ENCODE measurements around the gene AP4B1. TPM values are rescaled to one million over a fixed set of nuclear protein-coding genes. Genes with fewer than 3 reads are reported as not detected.
A peak's percentile ranks its signal among the peaks of the same experiment; 100 is the strongest.

AP4B1 gene
- total and polyA plus RNA-seq, 2 donors (not counting 1 experiment from before 2014, with no cell fraction given): 52.2 to 55.2 TPM

DNA sequence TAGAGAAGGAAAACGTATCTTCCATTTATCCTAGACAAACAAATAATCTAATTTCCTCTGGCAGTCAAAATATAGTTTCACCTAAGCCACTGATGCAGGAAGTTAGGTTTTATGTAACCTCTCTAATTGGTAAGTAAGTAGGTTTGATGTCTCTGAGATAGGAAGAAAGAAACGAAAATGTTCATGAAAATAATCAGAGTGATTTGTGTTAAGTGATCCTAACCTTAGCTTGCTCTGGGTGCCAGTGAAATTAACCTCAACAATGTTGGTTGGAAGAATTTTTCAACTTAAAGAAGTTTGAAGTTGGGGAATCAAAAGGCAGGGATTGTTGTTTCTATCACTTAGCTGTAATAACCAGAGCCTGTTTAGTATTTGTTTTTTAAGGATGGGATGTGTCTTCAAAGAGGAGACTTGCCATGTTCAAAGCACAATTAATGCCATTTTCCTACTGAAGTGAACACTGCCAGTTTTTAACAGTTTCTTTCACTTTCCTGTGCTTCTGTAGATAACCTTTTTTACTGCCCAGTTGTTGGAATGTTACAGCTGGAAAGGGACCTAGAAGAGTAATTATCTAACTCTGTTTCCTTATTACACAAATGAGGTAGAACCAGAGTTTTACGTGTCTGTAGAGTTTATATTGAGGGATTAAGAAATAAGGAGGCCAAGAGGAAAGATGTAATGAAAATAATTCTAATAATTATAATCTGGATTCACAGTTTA lies 42.9 kb upstream of the AP4B1 start:
- Histone ChIP-seq H2AFZ (ENCODE audit: insufficient read depth, low read depth, low read length, poor library complexity, severe bottlenecking) (no peak overlapping the region), H3K27me3 (replicated peaks in 1 of 4; ENCODE audit: control extremely low read depth in 1 of 4, control insufficient read depth in 3 of 4, insufficient read depth in 4 of 4, low read length in 3 of 4) (no peaks in the 10 kb centered on the region), H3K9ac (ENCODE audit: low read length) (peak overlapping the region; percentile 32), H3K36me3 (replicated peaks in 1 of 2; ENCODE audit: control extremely low read depth in 1 of 2, control insufficient read depth in 1 of 2, extremely low read depth in 1 of 2, insufficient read depth in 2 of 2, low read length in 1 of 2) (peaks cover 0 to 4% of the 10 kb centered on the region in 2 experiments), H3K79me2 (ENCODE audit: control insufficient read depth, insufficient read depth, low read length) (peaks cover 92% of the 10 kb centered on the region), H4K20me1 (ENCODE audit: control insufficient read depth, insufficient read depth, low read length, poor library complexity, severe bottlenecking) (peaks cover 32% of the 10 kb centered on the region), H3K4me2 (replicated peaks; ENCODE audit: low read depth, low read length, poor library complexity, severe bottlenecking) (peak overlapping the region; percentile 7), H3K9me3 (ENCODE audit: control extremely low read depth in 1 of 3, control insufficient read depth in 2 of 3, insufficient read depth in 1 of 3, low read length in 2 of 3) (no peaks in the 10 kb centered on the region), H3K4me1 (ENCODE audit: control insufficient read depth in 2 of 2, insufficient read depth in 2 of 2, low read length in 2 of 2) (peaks cover 16 to 25% of the 10 kb centered on the region in 2 donors), H3K27ac (ENCODE audit: low read length in 2 of 2) (peak overlapping the region in 1 of 2 donors; percentile 62), H3K4me3 (ENCODE audit: control extremely low read depth in 1 of 5, extremely low read depth in 1 of 5, insufficient read depth in 1 of 5, low read depth in 2 of 5, low read length in 4 of 5) (no peak overlapping the region)
- ChIA-PET CTCF (interaction anchor here (1.3 to 2.8 kb wide), 2 partner anchors 88 to 112 kb away, joined by 4 to 15 read pairs; no protein-coding TSS in a partner anchor), POLR2A (no interaction called here)
- DNase-seq (no peak), ATAC-seq (ENCODE audit: low read depth) (no peak)
- H3K27ac Mint-ChIP-seq: peak overlapping the region; percentile 56
- peaks cover 41% of the 10 kb centered on the region for H3K4me1 Mint-ChIP-seq
- no peaks in the 10 kb centered on the region for H3K27me3 Mint-ChIP-seq
- no peaks in the 10 kb centered on the region for H3K9me3 Mint-ChIP-seq (ENCODE audit: insufficient read depth)
- TF ChIP-seq, protein P1, sequence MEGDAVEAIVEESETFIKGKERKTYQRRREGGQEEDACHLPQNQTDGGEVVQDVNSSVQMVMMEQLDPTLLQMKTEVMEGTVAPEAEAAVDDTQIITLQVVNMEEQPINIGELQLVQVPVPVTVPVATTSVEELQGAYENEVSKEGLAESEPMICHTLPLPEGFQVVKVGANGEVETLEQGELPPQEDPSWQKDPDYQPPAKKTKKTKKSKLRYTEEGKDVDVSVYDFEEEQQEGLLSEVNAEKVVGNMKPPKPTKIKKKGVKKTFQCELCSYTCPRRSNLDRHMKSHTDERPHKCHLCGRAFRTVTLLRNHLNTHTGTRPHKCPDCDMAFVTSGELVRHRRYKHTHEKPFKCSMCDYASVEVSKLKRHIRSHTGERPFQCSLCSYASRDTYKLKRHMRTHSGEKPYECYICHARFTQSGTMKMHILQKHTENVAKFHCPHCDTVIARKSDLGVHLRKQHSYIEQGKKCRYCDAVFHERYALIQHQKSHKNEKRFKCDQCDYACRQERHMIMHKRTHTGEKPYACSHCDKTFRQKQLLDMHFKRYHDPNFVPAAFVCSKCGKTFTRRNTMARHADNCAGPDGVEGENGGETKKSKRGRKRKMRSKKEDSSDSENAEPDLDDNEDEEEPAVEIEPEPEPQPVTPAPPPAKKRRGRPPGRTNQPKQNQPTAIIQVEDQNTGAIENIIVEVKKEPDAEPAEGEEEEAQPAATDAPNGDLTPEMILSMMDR (IDR thresholded peaks at IDR 0.05): no peak
- 14% methylated on average over 1 of the region's 3 CpGs for WGBS (ENCODE audit: insufficient coverage)
- intact Hi-C loops (cut with micrococcal nuclease): loop anchor here (5.0 kb wide), 1 partner anchor 110 kb away; no protein-coding TSS in a partner anchor
- peak overlapping the region; percentile 53 for H3K4me3 Mint-ChIP-seq

DNA sequence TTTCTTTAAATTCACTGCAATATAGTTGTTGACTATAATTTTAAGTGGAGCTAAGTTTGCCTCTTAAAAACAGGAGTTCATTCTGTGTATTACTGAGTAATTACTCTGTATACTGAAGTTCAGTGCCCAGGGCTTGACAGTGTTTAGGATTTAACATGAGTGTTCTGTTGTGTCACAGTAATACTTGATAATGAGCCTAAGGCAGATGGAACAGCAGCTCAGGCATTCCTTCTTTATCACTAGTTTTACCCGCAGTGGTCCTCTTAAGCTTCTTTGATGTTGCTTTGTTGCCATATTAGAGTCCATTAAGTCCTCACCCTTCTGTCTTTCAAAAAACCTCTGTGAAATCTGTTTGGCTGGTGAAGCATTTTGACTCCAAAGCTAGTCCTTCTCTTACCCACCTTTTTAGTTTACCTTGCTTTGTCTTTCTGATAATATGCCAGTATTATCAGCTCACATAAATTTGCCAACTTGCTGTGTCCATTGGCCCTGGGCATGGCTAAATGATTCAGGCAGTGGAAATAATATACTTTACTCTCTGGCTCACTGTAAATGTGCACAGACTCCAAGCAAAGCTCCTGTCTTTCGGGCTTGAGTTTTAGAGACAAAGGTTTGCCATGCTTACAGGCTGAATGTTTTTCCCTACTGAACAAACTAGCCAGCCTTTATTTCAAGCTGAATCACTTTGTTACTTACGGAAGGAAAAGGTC lies 42.2 kb upstream of the AP4B1 start:
- no peak for ATAC-seq (ENCODE audit: low read depth)
- no peak overlapping the region for H3K4me3 ChIP-seq (ENCODE audit: control extremely low read depth in 1 of 5, extremely low read depth in 1 of 5, insufficient read depth in 1 of 5, low read depth in 2 of 5, low read length in 4 of 5)
- peaks cover 90% of the 10 kb centered on the region for H3K79me2 ChIP-seq (ENCODE audit: control insufficient read depth, insufficient read depth, low read length)
- H3K4me2 ChIP-seq (replicated peaks; ENCODE audit: low read depth, low read length, poor library complexity, severe bottlenecking): peak overlapping the region; percentile 7
- H3K27me3 ChIP-seq (replicated peaks in 1 of 4; ENCODE audit: control extremely low read depth in 1 of 4, control insufficient read depth in 3 of 4, insufficient read depth in 4 of 4, low read length in 3 of 4): no peaks in the 10 kb centered on the region
- H3K4me1 Mint-ChIP-seq: peaks cover 41% of the 10 kb centered on the region
- no peaks in the 10 kb centered on the region for H3K27me3 Mint-ChIP-seq
- peak overlapping the region; percentile 53 for H3K4me3 Mint-ChIP-seq
- peak overlapping the region; percentile 2 for H3K27ac Mint-ChIP-seq
- H3K9me3 Mint-ChIP-seq (ENCODE audit: insufficient read depth): no peaks in the 10 kb centered on the region
- peaks cover 32% of the 10 kb centered on the region for H4K20me1 ChIP-seq (ENCODE audit: control insufficient read depth, insufficient read depth, low read length, poor library complexity, severe bottlenecking)
- DNase-seq: no peak
- peaks cover 16 to 25% of the 10 kb centered on the region in 2 donors for H3K4me1 ChIP-seq (ENCODE audit: control insufficient read depth in 2 of 2, insufficient read depth in 2 of 2, low read length in 2 of 2)
- H3K9me3 ChIP-seq (ENCODE audit: control extremely low read depth in 1 of 3, control insufficient read depth in 2 of 3, insufficient read depth in 1 of 3, low read length in 2 of 3): no peaks in the 10 kb centered on the region
- intact Hi-C loops (cut with micrococcal nuclease): loop anchor here (5.0 kb wide), 1 partner anchor 110 kb away; no protein-coding TSS in a partner anchor
- WGBS (ENCODE audit: insufficient coverage): no CpG with 5 or more reads among the region's 3 CpGs
- peak overlapping the region in 1 of 2 donors; percentile 62 for H3K27ac ChIP-seq (ENCODE audit: low read length in 2 of 2)
- no peak overlapping the region for H2AFZ ChIP-seq (ENCODE audit: insufficient read depth, low read depth, low read length, poor library complexity, severe bottlenecking)
- peaks cover 0 to 4% of the 10 kb centered on the region in 2 experiments for H3K36me3 ChIP-seq (replicated peaks in 1 of 2; ENCODE audit: control extremely low read depth in 1 of 2, control insufficient read depth in 1 of 2, extremely low read depth in 1 of 2, insufficient read depth in 2 of 2, low read length in 1 of 2)
- POLR2A ChIA-PET: no interaction called here
- CTCF ChIA-PET: interaction anchor here (1.3 to 1.4 kb wide), 2 partner anchors 16 to 87 kb away, joined by 3 to 4 read pairs; no protein-coding TSS in a partner anchor
- H3K9ac ChIP-seq (ENCODE audit: low read length): peak overlapping the region; percentile 32
- TF ChIP-seq EZH2 (IDR thresholded peaks at IDR 0.05; ENCODE audit: borderline replicate concordance, insufficient read depth, low read depth, low read length, poor library complexity, severe bottlenecking): no peak
- TF ChIP-seq, protein P1 (IDR thresholded peaks at IDR 0.05): no peak
